Stimulated activated CD4-positive, alpha-beta T cell treated with anti-CD3 and anti-CD28 coated beads, Interleukin-1b, Interleukin-23, amount 100 ng/mL, for 24 hours (primary cell): ENCODE results near the gene PKIG.

ENCODE experiments used
- DNase-seq, 4 experiments: peaks; one replicate each; pipeline ENCODE4 v3.0.0-alpha.2; 2020; ENCODE audit warnings: low read depth in 4 of 4, low spot score in 1 of 4

PKIG gene

DNA sequence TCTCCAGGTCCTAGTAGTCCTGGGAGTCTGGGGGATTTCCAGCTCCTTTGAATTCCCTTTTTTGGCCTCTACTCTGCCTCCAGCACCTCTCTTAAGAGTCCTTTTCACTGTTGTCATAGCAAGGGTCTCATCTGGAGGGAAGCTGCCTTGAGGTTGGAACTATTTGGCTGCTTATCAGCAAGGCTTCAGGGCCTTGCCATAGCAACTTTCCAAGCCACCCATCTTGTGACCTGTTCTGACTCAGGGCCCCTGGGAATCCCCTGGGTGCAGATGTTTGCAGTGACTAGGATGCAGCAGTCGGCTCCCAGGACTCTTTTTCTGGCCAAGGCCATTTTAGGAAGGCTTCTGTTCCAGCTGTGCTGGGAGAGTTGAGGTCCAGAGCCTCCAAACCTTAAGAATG lies 12.4 kb downstream of the PKIG start:
- no peak for DNase-seq

- DNase-seq, result no peak
Measured at GRCh38 chr20:44596010-44596409, 13.6 kb downstream of the PKIG start.

GRCh38 chr20:44596876-44597275 lies 14.5 kb downstream of the PKIG start:
- DNase-seq, result no peak

- no peak for DNase-seq
Measured at GRCh38 chr20:44597516-44597915, 15.1 kb downstream of the PKIG start.

DNA sequence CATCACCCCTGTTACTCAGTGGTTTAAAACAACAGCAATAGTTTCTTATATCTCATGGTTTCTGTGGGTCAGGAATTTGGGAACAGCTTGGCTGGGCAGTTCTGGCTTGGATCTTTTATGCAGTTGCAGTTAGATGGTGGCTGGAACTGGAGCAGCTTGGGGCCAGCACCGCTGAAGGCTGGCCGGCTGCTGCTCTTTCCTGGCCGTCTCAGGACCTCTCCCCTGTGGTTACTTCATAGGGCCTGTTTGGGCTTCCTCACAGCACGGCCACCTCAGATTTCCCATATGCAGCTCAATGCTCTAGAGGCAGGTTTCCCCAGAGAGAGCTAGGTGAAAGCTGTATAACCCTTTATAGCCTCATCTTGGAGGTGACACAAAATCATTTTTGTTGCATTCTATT lies 15.6 kb downstream of the PKIG start:
- no peak for DNase-seq

DNA sequence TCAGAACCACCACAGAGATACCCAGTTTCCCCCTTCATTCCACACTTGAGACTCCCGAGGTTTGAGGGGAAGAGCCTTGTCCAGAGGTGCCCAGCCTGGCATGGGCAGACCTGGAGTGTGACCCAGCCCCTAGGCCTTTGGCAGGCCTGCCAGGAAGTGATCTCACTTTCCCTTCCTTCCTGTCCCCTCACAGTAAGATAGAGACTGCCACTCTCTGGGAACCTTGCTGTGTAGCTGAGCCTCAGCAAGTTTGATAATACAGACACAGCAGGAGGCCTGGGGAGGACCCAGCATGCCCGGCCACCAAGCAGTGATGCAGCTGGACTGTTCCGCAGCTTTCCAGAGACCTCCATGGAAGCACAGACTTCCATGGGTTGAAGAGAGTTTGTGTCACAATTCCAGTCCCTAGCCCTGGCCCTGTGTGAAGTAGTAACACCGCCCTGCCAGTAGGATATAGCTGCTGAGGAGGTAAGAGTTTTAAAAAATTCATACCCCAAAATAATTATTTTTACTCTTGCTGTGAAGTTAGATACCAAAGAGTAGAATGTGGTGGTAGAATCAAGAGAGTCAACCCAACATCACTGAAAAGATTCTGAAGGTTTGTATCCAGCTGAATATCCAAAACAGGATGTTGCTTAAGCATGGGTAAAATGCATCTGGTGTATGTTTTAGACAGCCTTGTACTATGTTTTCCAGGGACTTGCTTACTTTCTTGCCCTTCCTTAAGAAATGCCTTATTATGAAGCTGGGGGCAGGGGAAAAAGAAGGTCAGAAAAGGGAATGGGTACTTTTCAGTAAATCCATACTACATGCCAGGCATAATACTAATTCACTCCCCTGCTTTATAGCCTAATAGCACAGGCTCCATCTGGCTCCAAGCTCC lies 16.3 kb downstream of the PKIG start:
- no peak for DNase-seq

GRCh38 chr20:44599715-44600114 lies 17.3 kb downstream of the PKIG start:
- no peak for DNase-seq

- DNase-seq, result no peak
Measured at GRCh38 chr20:44600301-44600700, 17.9 kb downstream of the PKIG start.

- DNase-seq, result no peak
Measured at GRCh38 chr20:44600758-44601201, 18.4 kb downstream of the PKIG start.

DNA sequence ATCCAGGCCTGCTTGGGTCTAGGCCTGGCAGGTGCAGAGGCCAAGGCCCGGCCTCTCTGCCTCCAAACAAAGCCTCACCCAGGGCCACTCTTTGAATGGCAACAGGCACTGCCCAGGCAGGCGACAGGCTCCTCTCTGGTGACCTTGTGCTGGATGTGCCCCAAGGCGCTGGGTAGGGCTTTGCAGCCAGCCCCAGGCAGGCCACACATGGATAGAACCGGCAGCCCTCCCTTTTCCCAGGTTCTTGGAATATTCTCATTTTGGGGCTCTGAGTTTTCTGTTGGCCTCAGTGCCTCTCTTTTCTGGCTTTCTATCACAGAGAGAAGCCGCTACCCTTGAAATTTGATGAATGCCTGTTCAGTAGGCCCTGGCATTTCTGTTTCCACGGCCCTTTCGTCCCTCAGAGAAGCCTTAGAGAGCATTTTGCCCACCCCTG lies 18.9 kb downstream of the PKIG start:
- DNase-seq, result no peak

DNA sequence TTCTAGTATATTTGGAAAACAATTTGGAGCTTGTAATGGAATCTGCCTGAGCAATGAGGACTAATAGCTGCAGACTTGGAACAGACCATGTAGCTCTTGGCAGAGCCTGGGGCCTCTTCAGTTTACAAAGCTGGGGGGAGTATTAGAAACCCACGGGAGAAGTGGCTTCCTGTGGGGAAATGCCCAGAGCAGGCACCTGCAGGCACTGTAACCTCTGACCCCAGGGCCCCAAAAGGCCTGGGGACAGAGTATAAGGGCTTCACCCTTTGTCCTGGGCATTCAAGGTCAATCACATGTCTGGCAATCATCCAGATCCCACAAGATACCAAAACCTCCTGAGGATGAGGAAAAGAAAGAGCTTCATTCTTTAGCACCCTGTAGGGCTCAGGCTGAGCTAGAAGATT lies 19.4 kb downstream of the PKIG start:
- DNase-seq, result no peak

- no peak for DNase-seq
Measured at GRCh38 chr20:44603327-44603726, 20.9 kb downstream of the PKIG start.

- no peak for DNase-seq
Measured at GRCh38 chr20:44606725-44607441, 24.5 kb downstream of the PKIG start.

DNA sequence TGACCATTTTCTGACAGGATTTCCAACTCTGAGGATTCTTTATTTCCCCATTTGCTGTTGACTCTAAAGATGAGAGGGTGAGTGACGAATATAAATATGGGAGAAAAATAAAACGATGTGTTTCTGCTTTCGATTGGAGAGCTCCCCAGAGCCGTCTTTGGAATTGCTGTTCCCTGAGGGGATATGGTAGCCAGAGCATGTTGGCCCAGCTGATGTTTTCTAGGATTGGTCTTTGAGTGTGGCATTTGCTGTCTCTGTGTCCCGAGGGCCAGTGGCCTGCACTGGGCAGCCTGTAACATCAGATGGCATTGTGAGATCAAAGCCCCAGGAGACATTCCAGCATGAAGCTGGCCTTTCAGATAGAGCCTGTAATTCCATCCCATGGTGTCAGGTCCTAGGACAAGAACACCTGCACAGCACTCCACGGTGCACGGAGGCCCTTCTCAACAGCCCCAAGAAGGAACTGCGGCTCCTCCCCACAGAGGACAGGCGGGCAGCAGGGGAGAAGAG lies 26.7 kb downstream of the PKIG start:
- DNase-seq, result no peak

DNA sequence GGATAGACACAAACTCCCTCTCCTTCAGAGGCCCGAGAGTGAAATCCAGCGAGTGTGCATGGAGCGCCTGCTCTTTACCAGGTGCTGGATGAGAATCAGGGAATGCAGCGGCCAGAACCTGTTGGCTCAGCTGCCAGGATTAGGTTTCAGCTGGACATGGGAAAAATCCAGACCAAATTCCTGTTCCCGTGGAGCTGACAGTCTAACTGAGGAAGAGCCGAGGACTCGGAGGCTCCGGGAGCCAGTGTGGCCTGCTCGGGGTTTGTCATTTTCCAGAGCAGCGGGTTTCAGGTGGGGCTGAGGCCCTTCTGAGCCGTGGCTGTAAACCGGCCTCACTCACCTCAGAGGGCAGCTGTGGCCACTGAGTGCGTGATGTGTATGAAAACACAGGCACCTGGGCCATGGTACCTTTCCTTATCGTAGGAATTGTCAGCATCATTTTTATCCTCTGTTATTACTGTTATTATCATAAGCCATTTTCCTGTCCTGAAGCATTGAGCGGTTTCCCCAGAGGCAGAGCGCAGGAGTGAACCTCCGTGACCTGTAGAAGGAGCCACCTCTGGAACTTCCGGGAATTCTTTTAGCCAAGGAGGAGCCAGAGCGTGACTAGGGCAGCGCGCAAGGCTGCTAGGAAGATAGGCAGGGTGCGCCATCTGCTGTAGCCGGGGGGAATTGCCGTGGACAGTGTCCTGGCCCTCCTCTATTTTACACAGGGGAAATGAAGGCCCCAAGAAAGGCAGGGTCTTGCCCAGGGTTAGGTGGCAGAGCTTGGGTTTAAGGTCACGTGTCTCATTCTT lies 27.3 kb downstream of the PKIG start:
- peak; percentile 65 to 80 (median 74) for DNase-seq

DNA sequence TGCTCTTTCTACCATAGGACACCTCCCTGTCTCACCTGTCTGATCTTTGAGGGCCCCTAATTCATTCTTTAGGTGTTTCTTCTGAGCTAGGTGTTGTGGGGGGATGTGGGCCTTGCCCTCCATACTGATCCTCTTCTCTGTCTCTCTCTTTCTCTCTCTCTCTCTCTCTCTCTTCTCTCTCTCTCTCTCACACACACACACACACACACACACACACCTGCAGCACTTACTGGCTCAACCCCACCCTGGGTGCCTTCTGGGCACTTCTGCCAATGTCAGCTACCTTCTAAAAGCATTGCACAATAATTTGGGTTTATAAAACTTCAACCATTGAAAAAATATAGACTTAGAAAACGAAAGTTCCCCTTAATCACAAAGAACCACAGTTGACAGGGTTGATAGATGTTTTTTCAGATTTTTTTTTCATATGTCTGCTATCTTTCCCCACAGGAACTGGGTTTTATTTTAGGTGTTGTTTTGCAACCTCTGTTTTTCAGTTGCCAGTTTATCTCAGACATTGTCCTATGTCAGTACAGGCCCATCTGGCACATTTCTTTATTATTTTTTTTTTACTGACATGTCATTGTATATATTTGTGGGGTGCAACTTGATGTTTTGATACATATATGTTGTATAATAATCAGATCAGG lies 28.1 kb downstream of the PKIG start:
- DNase-seq, result no peak

GRCh38 chr20:44613575-44613974 lies 31.2 kb downstream of the PKIG start:
- no peak for DNase-seq

GRCh38 chr20:44614525-44614924 lies 32.1 kb downstream of the PKIG start:
- no peak for DNase-seq

DNA sequence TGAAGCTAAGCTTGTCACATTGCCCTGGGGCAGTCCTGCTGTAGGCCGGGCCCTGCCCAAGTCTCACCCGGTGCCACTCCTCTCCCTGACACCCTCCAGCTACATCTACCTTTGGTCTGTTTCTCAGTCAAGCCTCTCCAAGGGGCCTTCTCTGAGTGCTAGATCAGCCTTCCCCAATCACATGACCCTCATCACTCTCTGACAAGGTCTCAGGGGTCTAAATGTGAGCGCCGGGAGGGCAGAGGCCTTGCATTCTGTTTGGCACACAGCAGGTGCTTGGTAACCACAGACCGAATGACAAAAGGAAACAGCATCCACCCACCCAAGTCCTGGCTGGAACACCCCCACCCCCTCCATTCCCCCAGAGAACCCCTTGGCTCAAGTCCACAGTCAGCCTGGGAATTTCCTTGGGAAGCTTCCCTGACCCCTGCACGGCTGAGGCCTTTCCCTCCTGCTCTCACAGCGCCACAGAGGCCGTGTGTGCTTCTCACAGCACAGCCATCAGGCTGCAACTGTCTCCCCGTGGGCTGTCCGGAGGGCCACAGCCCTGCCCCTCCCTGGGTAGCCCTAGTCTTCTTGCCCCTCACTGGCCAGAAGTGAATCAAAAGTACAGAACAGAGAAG lies 32.9 kb downstream of the PKIG start:
- DNase-seq, result no peak

DNA sequence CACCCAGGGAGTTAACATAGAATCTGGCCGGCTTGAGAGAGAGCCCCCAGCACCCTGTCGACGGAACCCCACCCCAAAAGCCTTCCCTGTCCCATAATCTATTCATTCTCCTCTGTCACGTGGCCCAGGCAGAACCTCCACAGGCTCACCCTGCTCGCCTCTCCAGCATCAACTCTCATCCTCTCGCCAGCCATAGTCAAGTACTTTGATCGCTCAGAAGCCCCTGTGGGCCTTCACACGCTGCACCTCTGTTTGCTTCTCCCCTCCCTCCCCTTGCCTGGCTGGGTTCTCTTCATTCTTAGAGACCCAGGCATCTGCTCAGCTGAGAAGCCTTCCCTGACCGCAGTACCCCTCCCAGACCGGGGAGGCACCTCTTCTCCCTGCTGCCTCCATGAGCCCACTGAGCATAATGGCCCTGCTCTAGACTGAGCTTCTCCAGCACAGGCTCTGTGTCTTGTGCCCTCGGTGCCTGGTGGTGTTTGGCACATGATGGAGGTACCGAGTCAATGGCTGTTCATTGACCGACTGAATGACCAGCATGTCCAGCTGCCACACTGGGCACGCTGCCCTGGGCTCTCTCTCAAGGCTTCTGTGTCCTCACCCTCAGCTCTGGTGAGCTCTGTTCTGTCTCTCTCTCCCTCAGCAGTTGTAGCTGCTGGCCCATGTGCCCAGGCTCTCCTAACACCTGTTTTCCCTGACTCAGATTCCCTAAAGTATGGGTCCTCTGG lies 33.7 kb downstream of the PKIG start:
- no peak for DNase-seq
